HepG2 (cell line): ENCODE results near the gene UBE2R2. TPM values are rescaled to one million over a fixed set of nuclear protein-coding genes. Genes with fewer than 3 reads are reported as not detected.
A peak's percentile ranks its signal among the peaks of the same experiment; 100 is the strongest.

Source experiments
- ARID2 ChIP-seq: sonication (generic); formaldehyde crosslinking; IDR thresholded peaks from 2 replicates; pipeline ENCODE4 v1.8.1; 2022; ENCODE audit warnings: mild to moderate bottlenecking, missing genetic modification reagents, borderline replicate concordance
- ARID3A ChIP-seq: IDR thresholded peaks from 2 replicates; pipeline ENCODE4 v1.6.1; 2012; ENCODE audit warnings: low read depth, low read length, improper control_type of control experiment
- ATF4 ChIP-seq, 2 experiments: fragments of 450-650 bp in 1 of 2; sonication (generic) in 1 of 2; formaldehyde crosslinking; IDR thresholded peaks; 2 replicates each; pipeline versions ENCODE4 v1.5.0 to v1.8.0; 2020 to 2022; ENCODE audit warnings: mild to moderate bottlenecking in 1 of 2, missing genetic modification reagents in 1 of 2
- BCL3 ChIP-seq: sonication (generic); formaldehyde crosslinking; IDR thresholded peaks from 2 replicates; pipeline ENCODE4 v1.5.1; 2020; ENCODE audit warnings: mild to moderate bottlenecking, missing genetic modification reagents, moderate library complexity
- BORCS8-MEF2B ChIP-seq: sonication (generic); formaldehyde crosslinking; IDR thresholded peaks from 2 replicates; pipeline ENCODE4 v1.8.0; 2022; ENCODE audit warnings: mild to moderate bottlenecking, missing genetic modification reagents
- CBFB ChIP-seq: sonication (generic); formaldehyde crosslinking; IDR thresholded peaks from 2 replicates; pipeline ENCODE4 v1.4.0; 2020; ENCODE audit warnings: missing genetic modification reagents
- CBX1 ChIP-seq: IDR thresholded peaks from one replicate; pipeline ENCODE4 v1.6.1; 2016; ENCODE audit warnings: antibody characterized with exemption, low read depth
- CCAR2 ChIP-seq: fragments of 200-400 bp; formaldehyde crosslinking; optimal IDR thresholded peaks from 2 replicates; pipeline ENCODE3; 2018; ENCODE audit warnings: low read depth, mild to moderate bottlenecking, low read length, moderate library complexity
- CEBPG ChIP-seq: IDR thresholded peaks from 2 replicates; pipeline ENCODE4 v1.6.1; 2016
- E2F2 ChIP-seq: sonication (generic); formaldehyde crosslinking; IDR thresholded peaks from 2 replicates; pipeline ENCODE4 v1.4.0; 2020; ENCODE audit warnings: missing genetic modification reagents, borderline replicate concordance
- HDAC6 ChIP-seq: fragments of 200-600 bp; sonication (generic); IDR thresholded peaks from 2 replicates; pipeline ENCODE4 v1.7.0; 2017; ENCODE audit warnings: mild to moderate bottlenecking, antibody characterized with exemption, low read length, low read depth
- MIER3 ChIP-seq: IDR thresholded peaks from 2 replicates; pipeline ENCODE4 v1.6.1; 2016; ENCODE audit warnings: missing compliant biosample characterization, borderline replicate concordance
- NCOA2 ChIP-seq: sonication (generic); formaldehyde crosslinking; IDR thresholded peaks from 2 replicates; pipeline ENCODE4 v1.8.0; 2022; ENCODE audit warnings: inconsistent platforms
- POLR2G ChIP-seq: fragments of 200-400 bp; formaldehyde crosslinking; IDR thresholded peaks from 2 replicates; pipeline ENCODE4 v1.6.1; 2018; ENCODE audit warnings: mild to moderate bottlenecking, low read depth, low read length, moderate library complexity
- SNAPC5 ChIP-seq: sonication (generic); formaldehyde crosslinking; IDR thresholded peaks from 2 replicates; pipeline ENCODE4 v1.8.1; 2023; ENCODE audit warnings: mild to moderate bottlenecking, missing genetic modification reagents, borderline replicate concordance
- SSRP1 ChIP-seq: IDR thresholded peaks from 2 replicates; pipeline ENCODE4 v1.6.1; 2016; ENCODE audit warnings: control low read depth
- SYNCRIP ChIP-seq: fragments of 200-400 bp; formaldehyde crosslinking; IDR thresholded peaks from 2 replicates; pipeline ENCODE4 v1.6.1; 2018; ENCODE audit warnings: mild to moderate bottlenecking, low read depth, low read length; ENCODE audit not compliant: insufficient read depth
- ZNF224 ChIP-seq: sonication (generic); formaldehyde crosslinking; IDR thresholded peaks from 2 replicates; pipeline ENCODE4 v1.5.0; 2020; ENCODE audit warnings: mild to moderate bottlenecking, missing genetic modification reagents
- ZNF24 ChIP-seq: fragments of 450-650 bp; IDR thresholded peaks from 2 replicates; pipeline ENCODE4 v1.6.1; 2017; ENCODE audit warnings: antibody characterized with exemption, mild to moderate bottlenecking
- ZNF251 ChIP-seq: sonication (generic); formaldehyde crosslinking; IDR thresholded peaks from 2 replicates; pipeline ENCODE4 v1.9.0; 2021; ENCODE audit warnings: mild to moderate bottlenecking, missing genetic modification reagents
- ZNF549 ChIP-seq: sonication (generic); formaldehyde crosslinking; IDR thresholded peaks from 2 replicates; pipeline ENCODE4 v1.5.0; 2020; ENCODE audit warnings: missing genetic modification reagents
- polyA plus RNA-seq, 8 experiments: library from polyadenylated mRNA; depleted of rRNA in 3 of 8; stranded (reverse) in 7 of 8; unstranded in 1 of 8; fragments of >200 nt; fragmentation: Illumina TruSeq in 4 of 8; extraction: Trizol in 4 of 8; gene quantifications; 2 replicates each; pipeline versions ENCODE4 v1.2.1 to v1.2.3, GENCODE V29; 2011 to 2016; ENCODE audit warnings: low read depth in 4 of 8, missing spikeins in 1 of 8, mixed read lengths in 1 of 8; ENCODE audit not compliant: insufficient read depth in 1 of 8
- total RNA-seq, 5 experiments: library from RNA; depleted of rRNA; stranded (reverse); fragments of >200 nt; fragmentation: Illumina TruSeq; extraction: Trizol; gene quantifications; 2 replicates each; pipeline ENCODE4 v1.2.3, GENCODE V29; 2016; ENCODE audit warnings: low read depth in 1 of 5
- TF ChIP-seq, protein P1 (sequence below): sonication (generic); formaldehyde crosslinking; IDR thresholded peaks from 2 replicates; pipeline ENCODE4 v1.4.0; 2020; ENCODE audit warnings: missing genetic modification reagents

Gene UBE2R2
- total and polyA plus RNA-seq, 2 of the 13 experiments (the other 11 are each of a cell fraction or from before 2014, with no cell fraction given) = 14.8 to 20.9 TPM

- TF ChIP-seq E2F2 (CRISPR knock-in tag) = no peak
- TF ChIP-seq BCL3 (CRISPR knock-in tag) = no peak; the same call in 1 of the 2 replicates
- TF ChIP-seq, protein P1, sequence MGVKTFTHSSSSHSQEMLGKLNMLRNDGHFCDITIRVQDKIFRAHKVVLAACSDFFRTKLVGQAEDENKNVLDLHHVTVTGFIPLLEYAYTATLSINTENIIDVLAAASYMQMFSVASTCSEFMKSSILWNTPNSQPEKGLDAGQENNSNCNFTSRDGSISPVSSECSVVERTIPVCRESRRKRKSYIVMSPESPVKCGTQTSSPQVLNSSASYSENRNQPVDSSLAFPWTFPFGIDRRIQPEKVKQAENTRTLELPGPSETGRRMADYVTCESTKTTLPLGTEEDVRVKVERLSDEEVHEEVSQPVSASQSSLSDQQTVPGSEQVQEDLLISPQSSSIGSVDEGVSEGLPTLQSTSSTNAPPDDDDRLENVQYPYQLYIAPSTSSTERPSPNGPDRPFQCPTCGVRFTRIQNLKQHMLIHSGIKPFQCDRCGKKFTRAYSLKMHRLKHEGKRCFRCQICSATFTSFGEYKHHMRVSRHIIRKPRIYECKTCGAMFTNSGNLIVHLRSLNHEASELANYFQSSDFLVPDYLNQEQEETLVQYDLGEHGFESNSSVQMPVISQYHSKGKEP = no peak
- peak; percentile 84; the same call in 1 of the 2 replicates for TF ChIP-seq MIER3 (CRISPR knock-in tag)
- peak in 1 of 2 experiments; percentile 90; a peak in 2 of 4 replicates for TF ChIP-seq ATF4 (CRISPR knock-in tag; IDR thresholded peaks at IDR 0.05)
- peak; percentile 93 for TF ChIP-seq NCOA2
- no peak for TF ChIP-seq CCAR2
- no peak for TF ChIP-seq POLR2G
- TF ChIP-seq ZNF549 (CRISPR knock-in tag) = no peak
- TF ChIP-seq BORCS8-MEF2B (CRISPR knock-in tag) = no peak; the same call in none of the 2 replicates
- no peak for TF ChIP-seq SYNCRIP
- TF ChIP-seq CBX1 = peak; percentile 41
- TF ChIP-seq CBFB (CRISPR knock-in tag) = no peak
- no peak for TF ChIP-seq SSRP1
- TF ChIP-seq CEBPG (CRISPR knock-in tag) = peak; percentile 85
- TF ChIP-seq ZNF24 = no peak
- TF ChIP-seq ARID2 = 0 out of 2 replicates have a peak, but pooled peaks have one; percentile 47
- TF ChIP-seq ZNF224 (CRISPR knock-in tag) = no peak
- TF ChIP-seq HDAC6 = no peak
- no peak; the same call in 1 of the 2 replicates for TF ChIP-seq SNAPC5 (CRISPR knock-in tag)
- TF ChIP-seq ZNF251 (CRISPR knock-in tag) = no peak
- peak; percentile 25 for TF ChIP-seq ARID3A
Observed at GRCh38 chr9:33939924-33940874, 123.2 kb downstream of the UBE2R2 start (continued).
